ENCODE results near the gene TBC1D22A.
"Not testable (repeated sequence)": the region's sequence is repeated elsewhere in the genome, so short reads cannot be mapped to it uniquely, and the experiment has no call there.

Gene TBC1D22A

GRCh38 chr22:46978668-46979067 lies 216.2 kb downstream of the TBC1D22A start:
- not testable (repeated sequence) for DNase-seq

- DNase-seq: no peak
Observed at GRCh38 chr22:46979506-46979905, 217.1 kb downstream of the TBC1D22A start.

GRCh38 chr22:46980392-46980791 lies 217.9 kb downstream of the TBC1D22A start:
- no peak for DNase-seq

GRCh38 chr22:46982635-46983034 lies 220.2 kb downstream of the TBC1D22A start:
- DNase-seq: no peak

GRCh38 chr22:46983046-46983445 lies 220.6 kb downstream of the TBC1D22A start:
- DNase-seq: no peak

GRCh38 chr22:46984751-46985506 lies 222.5 kb downstream of the TBC1D22A start:
- no peak for DNase-seq

- no peak for DNase-seq
Observed at GRCh38 chr22:46985507-46985882, 223.0 kb downstream of the TBC1D22A start.

- DNase-seq: no peak
Observed at GRCh38 chr22:46986788-46987187, 224.3 kb downstream of the TBC1D22A start.

GRCh38 chr22:46990937-46991550 lies 228.6 kb downstream of the TBC1D22A start:
- DNase-seq: no peak

- no peak for DNase-seq
Observed at GRCh38 chr22:46991666-46992065, 229.2 kb downstream of the TBC1D22A start.

- DNase-seq: no peak
Observed at GRCh38 chr22:46992121-46992731, 229.8 kb downstream of the TBC1D22A start.

- DNase-seq: no peak
Observed at GRCh38 chr22:46993633-46994032, 231.2 kb downstream of the TBC1D22A start.

GRCh38 chr22:46994265-46994664 lies 231.8 kb downstream of the TBC1D22A start:
- no peak for DNase-seq

- no peak for DNase-seq
Observed at GRCh38 chr22:46994983-46995382, 232.5 kb downstream of the TBC1D22A start.

- no peak for DNase-seq
Observed at GRCh38 chr22:46995501-46996360, 233.3 kb downstream of the TBC1D22A start.

- DNase-seq: no peak
Observed at GRCh38 chr22:46996595-46997310, 234.3 kb downstream of the TBC1D22A start.

GRCh38 chr22:46997311-46997970 lies 235.0 kb downstream of the TBC1D22A start:
- no peak for DNase-seq

- DNase-seq: no peak
Observed at GRCh38 chr22:46998331-46998730, 235.9 kb downstream of the TBC1D22A start.

- no peak for DNase-seq
Observed at GRCh38 chr22:47000256-47000655, 237.8 kb downstream of the TBC1D22A start.

- DNase-seq: no peak
Observed at GRCh38 chr22:47000888-47001287, 238.4 kb downstream of the TBC1D22A start.

- no peak for DNase-seq
Observed at GRCh38 chr22:47001288-47001687, 238.8 kb downstream of the TBC1D22A start.

GRCh38 chr22:47002692-47003091 lies 240.2 kb downstream of the TBC1D22A start:
- no peak for DNase-seq
